Measurements from ENCODE around the gene RASGRF1.
"Not testable (repeated sequence)": the region's sequence is repeated elsewhere in the genome, so short reads cannot be mapped to it uniquely, and the experiment has no call there.

The RASGRF1 gene

DNA sequence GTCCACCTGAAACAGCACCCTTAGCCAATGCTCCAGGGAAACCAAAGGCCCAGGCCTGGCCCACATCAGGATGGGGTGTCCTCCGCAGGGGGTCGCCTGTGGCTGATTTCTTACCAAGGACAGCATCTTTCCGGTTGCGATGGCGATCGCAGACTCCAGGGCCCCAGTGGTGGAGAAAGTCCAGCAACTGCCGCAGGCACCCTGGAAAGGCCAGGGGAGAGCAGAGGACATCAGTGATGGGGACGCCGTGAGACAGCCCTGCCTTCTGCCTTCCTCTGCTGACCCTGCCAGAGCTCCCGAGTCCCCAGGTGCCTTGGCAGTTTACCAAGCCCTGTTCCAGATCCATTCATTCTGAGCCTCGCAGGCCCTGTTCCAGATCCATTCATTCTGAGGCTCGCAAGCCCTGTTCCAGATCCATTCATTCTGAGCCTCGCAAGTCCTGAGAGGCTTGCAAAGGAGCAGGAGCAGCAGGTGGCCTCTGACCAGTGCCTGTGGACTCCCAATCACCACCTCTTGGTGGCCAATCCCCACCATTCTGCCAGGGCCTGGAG, 158.2 kb downstream of the RASGRF1 start:
- FAIRE-seq (no peak), DNase-seq (ENCODE audit: low spot score) (no peak)

- DNase-seq (ENCODE audit: low spot score): no peak
- no peak for FAIRE-seq
Measured at GRCh38 chr15:78931439-78932257, 158.9 kb downstream of the RASGRF1 start.

- peak; percentile 71 for FAIRE-seq
- peak; percentile 90 for DNase-seq (ENCODE audit: low spot score)
Measured at GRCh38 chr15:78930577-78931388, 159.8 kb downstream of the RASGRF1 start.

GRCh38 chr15:78929536-78930264, 160.9 kb downstream of the RASGRF1 start:
- no peak for DNase-seq (ENCODE audit: low spot score)
- no peak for FAIRE-seq

DNA sequence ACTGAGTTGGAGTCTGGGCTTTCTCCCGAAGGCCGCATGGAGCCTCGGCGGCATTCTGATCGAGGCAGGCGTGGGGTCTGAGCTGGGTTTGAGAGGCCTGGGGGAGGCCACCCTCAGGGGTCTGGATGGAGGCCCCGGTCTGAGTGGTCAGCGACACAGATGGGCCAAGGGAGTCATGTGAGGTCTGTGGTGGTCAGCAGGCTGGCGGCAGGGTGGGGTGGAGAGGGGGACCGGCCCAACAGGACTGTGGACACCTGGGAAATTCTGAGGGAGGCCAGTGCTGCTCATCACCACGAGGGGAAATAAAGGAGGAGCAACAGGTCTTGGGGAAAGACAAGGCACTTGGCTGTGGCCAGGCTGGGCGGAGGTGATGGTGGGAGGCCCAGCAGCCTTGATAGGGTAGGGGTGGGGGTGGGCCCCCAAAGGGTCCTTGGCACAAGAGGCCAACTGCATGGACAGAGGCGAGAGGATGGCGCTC, 161.9 kb downstream of the RASGRF1 start:
- no peak for FAIRE-seq
- DNase-seq (ENCODE audit: low spot score): no peak

- FAIRE-seq; DNase-seq (ENCODE audit: low spot score): not testable (repeated sequence)
Measured at GRCh38 chr15:78928176-78928575, 162.4 kb downstream of the RASGRF1 start.

DNA sequence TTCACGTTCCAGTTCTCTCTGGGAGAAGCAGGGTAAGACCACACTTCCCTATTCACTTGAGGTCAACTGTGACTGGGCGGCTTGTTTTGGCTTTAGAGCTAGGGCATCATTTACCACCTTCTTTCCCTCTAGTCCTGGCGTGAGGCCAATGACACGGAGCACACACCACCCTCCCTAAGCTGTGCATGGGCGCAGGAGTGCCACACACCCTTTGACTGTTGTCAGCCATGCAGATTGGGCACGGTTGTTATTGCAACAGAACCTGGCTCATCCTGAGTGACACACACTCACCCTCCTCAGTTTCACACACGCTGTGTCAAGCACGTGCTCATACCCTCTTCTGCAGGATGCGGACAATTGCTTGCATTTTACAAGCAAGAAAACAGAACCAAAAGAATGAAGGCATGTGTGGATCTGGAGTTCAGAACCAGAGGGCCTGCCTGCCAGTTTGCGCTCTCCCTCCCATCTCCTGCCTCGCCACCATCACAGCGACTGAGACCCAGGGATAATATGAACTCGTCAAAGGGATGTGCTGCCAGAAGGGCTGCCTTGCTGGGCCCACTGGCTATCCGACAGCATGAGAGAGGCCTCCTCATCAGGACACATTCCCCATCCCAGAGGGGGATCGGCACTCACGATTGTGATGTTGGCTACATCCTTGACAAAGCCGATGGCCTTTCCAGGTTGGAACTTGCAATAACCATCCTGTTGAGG, 163.3 kb downstream of the RASGRF1 start:
- DNase-seq (ENCODE audit: low spot score) (no peak), FAIRE-seq (peak; percentile 86)

DNA sequence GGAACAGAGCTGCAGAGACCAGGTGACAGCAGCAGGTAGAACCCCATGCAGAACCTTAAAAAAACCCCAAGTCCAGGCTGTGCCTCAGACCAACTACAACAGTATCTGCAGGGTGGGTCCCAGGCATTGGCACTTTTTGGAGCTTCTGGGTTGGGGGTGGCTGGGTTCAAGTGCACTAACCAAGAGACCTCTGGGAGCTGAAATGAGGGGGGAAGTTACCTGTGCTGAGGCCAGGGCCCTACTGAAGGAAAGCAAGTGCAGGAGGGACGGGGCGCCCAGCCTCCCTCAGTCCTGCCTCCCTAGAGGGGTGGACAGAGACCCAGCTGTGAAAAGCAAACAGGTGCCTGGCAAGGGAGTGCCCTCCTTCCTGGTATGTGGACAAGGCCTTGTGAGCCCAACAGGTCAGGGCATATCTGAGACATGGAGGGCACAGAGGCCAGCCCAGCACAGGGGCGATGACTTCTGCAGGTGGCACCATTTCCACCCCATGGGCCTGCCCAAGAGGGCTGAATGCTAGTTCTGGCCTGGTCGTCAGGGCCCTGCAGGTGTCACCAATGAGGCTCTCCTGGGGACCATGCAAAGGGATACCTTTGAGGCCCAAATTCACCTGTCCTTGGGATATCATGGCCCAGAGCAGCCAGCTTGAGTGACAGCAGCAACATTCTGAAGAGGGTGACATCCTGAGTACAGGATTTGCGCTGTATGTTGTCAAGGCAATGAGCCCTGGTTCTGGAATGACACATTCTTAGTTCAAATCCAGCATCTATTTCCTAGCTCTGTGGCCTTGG, 164.4 kb downstream of the RASGRF1 start:
- DNase-seq (ENCODE audit: low spot score) (no peak), FAIRE-seq (no peak)

GRCh38 chr15:78925076-78925624, 165.4 kb downstream of the RASGRF1 start:
- FAIRE-seq (peak; percentile 53), DNase-seq (ENCODE audit: low spot score) (no peak)

DNA sequence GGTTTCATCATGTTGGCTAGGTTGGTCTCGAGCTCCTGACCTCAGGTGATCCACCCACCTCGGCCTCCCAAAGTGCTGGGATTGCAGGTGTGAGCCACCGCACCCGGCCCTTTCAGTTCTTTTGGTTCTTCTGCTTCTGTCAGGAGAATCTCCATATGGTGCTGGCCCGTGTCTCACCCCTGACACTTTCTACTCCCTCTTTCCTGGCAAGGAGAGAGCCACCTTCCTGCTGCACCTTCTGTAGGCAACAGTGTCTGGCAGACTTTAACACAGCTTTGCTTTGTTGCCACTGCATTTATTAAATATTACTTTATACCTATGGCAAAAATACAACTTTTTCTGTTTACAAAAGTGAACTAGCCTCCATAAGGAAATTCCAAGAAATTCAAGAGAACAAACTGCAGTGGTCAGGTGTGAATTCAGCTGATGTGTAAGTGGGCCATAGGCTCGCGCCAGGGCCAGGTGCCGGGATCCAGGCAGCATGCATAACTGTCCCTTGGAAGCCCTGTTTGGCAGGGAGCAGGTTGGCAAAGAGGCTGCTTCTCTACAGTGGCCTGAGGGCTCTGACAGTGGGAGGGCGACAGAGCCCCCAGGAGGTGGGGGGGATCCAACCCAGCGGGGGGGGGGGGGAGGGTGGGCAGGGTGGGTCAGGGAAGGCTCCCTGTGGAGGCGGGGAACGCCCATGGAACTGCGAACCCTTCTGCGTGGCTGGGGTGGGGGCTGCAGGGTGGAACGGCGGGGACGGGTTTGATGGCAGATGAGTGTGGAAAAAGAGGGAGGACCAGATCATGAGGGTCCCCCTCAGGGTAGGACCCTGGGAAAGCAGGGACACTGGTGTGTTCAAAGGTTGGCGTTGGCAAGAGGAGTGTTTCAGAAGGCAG, 166.9 kb downstream of the RASGRF1 start:
- no peak for DNase-seq (ENCODE audit: low spot score)
- FAIRE-seq: no peak

DNA sequence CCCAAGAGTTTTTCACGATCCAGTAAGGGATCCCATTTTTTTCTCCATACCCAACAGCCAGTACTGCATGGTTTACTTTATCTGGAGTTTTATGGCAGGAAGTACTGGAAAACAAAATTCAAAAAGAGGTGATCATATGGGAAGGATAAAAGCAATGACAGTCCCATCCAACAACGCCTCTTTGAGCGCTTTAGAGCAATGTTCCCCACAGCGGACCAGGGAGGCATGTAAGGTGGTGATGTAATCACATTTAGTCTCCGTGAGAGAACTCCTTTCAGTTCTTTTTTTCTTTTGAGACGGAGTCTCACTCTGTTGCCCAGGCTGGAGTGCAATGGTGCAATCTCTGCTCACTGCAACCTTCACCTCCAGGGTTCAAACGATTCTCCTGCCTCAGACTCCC, 167.6 kb downstream of the RASGRF1 start:
- FAIRE-seq (no peak), DNase-seq (ENCODE audit: low spot score) (no peak)

- FAIRE-seq (no peak), DNase-seq (ENCODE audit: low spot score) (no peak)
Measured at GRCh38 chr15:78922527-78922926, 168.1 kb downstream of the RASGRF1 start.

- FAIRE-seq (no peak), DNase-seq (ENCODE audit: low spot score) (no peak)
Measured at GRCh38 chr15:78921940-78922339, 168.6 kb downstream of the RASGRF1 start.

DNA sequence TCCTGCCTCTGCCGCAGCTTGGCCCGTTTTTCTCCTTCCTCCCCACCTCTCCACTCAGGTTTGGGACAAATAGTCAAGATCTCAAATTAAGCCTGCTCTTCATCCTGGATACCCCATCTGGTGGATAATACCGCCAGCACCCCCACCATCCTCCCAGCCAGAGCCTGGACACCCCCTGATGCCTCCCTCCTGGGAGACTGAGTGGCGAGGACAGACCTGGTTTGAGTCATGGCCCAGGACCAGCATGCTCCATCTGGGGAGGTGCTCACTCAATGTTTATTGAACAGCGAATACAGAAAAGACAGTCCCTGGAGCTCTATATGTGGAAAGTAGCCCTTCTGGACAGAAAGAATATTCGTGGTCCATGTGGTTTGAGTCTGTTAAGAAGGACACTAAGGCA, 169.1 kb downstream of the RASGRF1 start:
- DNase-seq (ENCODE audit: low spot score): no peak
- peak; percentile 40 for FAIRE-seq

GRCh38 chr15:78917888-78918287, 172.7 kb downstream of the RASGRF1 start:
- no peak for FAIRE-seq
- no peak for DNase-seq (ENCODE audit: low spot score)

DNA sequence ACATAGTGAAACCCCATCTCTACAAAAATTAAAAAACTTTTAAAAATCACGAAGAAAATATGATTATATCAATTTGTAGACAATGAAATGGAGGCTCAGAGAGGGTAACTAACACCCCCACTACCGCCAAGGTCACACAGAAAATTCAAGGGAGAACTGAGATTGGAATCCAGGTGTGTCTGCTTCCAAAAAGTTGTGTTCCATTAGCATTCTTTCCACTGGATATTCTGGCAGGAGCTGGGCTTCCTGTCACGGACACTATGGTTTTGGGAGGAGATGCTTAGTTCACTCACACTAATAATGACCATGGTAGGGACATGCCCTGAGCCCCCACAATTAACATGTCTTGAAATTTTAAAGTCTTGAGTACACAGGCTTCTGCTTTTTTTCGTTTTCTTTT, 174.5 kb downstream of the RASGRF1 start:
- FAIRE-seq (no peak), DNase-seq (ENCODE audit: low spot score) (no peak)

DNA sequence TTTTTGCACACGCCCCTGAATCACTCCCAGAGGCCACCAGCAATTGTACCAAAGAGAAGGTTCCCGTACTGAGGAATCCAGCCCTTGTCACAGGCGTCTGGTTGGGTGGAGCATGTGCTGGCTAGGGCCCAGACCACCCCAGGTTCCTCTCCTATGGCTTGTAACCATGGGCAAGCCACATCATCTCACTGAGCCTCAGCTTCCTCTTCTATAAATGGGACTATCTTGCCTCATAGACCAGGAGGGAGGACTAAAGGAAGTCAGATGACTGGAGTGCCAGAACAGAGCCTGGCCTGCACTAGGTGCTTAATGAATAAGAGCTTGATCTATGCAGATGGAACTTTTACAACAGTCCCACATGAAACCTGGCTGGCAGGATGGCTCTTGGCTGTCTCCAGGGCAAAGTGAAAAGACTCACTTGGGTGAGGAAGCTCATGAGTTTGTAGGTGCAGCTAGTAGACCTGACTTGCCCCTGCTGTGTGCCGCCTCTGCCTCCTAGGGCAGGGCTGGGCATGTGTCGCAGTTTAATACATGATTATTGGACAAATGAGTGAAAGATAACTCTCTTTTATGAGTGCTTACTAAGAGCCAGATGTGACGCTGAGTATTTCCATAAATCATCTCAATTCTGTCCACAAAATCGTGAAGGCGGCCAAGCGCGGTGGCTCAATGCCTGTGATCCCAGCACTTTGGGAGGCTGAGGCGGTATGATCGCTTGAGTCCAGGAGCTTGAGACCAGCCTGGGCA, 175.1 kb downstream of the RASGRF1 start:
- DNase-seq (ENCODE audit: low spot score) (no peak), FAIRE-seq (no peak)
